Measurements from ENCODE around the gene RBMS3.

The RBMS3 gene

DNA sequence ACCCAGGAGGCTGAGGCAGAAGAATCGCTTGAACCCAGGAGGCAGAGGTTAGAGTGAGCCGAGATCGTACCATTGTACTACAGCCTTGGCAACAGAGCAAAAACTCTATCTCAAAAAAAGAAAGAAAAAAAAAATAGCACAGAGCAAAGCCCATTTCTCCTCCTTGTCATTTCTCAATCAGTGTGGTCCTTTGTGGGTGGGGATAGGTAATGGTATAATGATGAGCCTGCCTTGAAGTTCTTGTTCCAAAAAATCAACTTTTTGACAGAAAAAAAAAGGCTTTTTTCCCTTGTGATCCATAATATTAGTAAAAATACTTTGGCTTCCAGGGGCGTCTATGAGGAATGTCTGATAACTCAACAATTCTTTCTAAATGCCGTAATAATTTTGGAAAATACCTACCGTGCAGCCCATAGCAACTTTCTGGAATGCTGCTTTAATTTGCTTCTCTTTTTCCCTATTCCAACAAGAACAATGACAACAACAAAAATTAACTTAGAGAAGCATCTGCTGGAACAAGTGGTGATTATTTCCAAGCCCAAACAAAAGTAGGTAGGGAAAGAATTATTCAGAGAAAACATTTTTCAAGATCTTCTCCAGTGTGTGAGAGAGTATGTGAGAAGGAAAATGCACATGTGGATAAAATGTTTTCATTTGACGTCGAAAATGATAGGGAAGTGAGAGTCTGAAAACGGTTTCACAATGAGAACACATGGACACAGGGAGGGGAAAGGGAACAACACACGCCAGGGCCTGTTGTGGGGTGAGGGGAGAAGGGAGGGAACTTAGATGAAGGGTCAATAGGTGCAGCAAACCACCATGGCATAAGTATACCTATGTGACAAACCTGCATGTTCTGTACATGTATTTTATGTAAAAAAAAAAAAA lies 337.8 kb downstream of the RBMS3 start:
- no peak for DNase-seq (ENCODE audit: low spot score)
- TF ChIP-seq, protein P1, sequence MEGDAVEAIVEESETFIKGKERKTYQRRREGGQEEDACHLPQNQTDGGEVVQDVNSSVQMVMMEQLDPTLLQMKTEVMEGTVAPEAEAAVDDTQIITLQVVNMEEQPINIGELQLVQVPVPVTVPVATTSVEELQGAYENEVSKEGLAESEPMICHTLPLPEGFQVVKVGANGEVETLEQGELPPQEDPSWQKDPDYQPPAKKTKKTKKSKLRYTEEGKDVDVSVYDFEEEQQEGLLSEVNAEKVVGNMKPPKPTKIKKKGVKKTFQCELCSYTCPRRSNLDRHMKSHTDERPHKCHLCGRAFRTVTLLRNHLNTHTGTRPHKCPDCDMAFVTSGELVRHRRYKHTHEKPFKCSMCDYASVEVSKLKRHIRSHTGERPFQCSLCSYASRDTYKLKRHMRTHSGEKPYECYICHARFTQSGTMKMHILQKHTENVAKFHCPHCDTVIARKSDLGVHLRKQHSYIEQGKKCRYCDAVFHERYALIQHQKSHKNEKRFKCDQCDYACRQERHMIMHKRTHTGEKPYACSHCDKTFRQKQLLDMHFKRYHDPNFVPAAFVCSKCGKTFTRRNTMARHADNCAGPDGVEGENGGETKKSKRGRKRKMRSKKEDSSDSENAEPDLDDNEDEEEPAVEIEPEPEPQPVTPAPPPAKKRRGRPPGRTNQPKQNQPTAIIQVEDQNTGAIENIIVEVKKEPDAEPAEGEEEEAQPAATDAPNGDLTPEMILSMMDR (IDR thresholded peaks at IDR 0.05; ENCODE audit: extremely low read depth, insufficient read depth, missing control alignments), result no peak
- in situ Hi-C loops (cut with MboI; ENCODE audit: low pct_unique_long_range_greater_than_20kb, low sequenced_read_pairs, unreplicated experiment), result no loop called here

DNA sequence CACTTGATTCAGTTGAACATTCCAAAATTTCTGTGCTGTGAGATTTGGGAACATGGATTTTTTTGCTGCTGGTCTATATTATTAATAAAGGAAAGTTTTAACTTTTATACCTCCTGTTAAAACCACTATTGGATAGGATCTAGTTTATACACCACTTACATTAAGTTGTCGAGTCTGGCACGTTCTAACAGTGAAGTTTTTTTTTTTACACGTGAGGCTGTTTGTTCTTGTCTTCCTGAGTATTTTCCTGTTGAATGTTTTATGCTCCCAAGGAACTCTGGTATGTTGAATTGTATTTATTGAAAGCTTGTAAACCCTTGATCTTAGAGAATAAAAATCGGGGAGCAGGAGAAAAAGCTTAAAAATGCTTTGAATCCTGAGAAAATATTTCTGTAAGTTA lies 338.8 kb downstream of the RBMS3 start:
- TF ChIP-seq, protein P1 (IDR thresholded peaks at IDR 0.05; ENCODE audit: extremely low read depth, insufficient read depth, missing control alignments), result no peak
- in situ Hi-C loops (cut with MboI; ENCODE audit: low pct_unique_long_range_greater_than_20kb, low sequenced_read_pairs, unreplicated experiment), result no loop called here
- no peak for DNase-seq (ENCODE audit: low spot score)

DNA sequence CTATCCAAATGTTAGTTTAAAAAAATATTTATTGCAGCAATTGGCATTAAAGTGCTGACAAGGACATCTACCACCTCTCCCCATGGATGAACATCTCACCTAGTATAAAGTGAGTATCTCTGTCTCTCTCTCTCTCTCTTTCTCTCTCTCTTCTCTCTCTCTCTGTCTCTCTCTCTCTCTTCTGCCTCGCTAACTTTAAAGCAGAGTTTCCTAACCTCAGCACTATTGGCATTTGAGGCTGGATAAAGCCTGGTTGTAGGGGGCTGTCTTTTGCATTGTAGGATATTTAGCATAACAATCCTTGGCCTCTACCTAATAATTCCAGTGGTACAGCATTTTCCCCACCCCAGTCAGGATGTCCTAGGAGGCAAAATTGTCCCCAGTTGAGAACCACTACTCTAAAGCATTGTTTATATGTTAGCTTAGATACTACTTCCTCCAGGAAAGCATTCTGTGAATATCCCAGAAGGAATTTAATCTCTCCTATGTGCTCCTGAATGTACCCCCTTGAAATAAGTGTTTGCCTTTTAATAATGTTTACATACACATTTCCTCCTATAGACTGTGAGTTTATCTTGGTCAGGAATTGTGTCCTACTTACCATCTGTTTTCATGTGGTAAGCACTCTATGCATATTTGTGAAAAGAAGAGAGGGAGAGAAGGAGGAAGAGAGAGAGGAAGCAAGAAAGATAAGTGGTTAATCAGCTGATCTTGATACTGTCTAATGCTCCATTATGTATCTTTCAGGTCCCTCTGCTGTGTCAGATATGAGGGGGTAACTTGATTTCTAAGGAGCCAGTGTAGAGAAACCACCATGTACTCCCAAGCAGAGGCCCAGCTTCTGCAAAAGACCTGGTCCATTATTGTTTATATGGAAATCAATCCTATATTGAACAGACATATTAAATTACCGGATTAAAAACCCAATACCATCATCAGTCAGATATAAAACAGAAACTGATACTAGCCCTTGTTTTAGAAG lies 346.6 kb downstream of the RBMS3 start:
- in situ Hi-C loops (cut with MboI; ENCODE audit: low pct_unique_long_range_greater_than_20kb, low sequenced_read_pairs, unreplicated experiment), result no loop called here
- no peak for DNase-seq (ENCODE audit: low spot score)
- TF ChIP-seq, protein P1 (IDR thresholded peaks at IDR 0.05; ENCODE audit: extremely low read depth, insufficient read depth, missing control alignments), result no peak

DNA sequence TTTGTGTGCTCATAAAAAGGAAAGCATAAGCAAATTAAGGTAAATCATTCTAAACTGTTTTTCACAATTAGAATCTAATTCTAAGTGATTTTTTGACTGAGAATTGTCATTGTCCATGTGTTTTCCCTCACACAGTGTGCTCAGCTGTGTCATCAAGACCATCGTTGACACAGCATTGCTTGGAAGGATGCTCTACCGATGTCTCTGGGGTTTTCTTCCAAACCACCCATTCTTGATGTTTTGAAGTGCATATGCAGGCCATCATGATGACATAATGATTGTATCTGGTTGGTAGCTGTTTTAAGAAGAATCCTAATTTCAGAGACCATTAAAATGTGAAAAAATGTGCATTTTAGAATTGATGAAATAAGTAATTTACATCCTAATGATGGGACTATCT lies 347.9 kb downstream of the RBMS3 start:
- DNase-seq (ENCODE audit: low spot score), result no peak
- TF ChIP-seq, protein P1 (IDR thresholded peaks at IDR 0.05; ENCODE audit: extremely low read depth, insufficient read depth, missing control alignments), result no peak
- in situ Hi-C loops (cut with MboI; ENCODE audit: low pct_unique_long_range_greater_than_20kb, low sequenced_read_pairs, unreplicated experiment), result no loop called here

- in situ Hi-C loops (cut with MboI; ENCODE audit: low pct_unique_long_range_greater_than_20kb, low sequenced_read_pairs, unreplicated experiment), result no loop called here
- no peak for DNase-seq (ENCODE audit: low spot score)
- TF ChIP-seq, protein P1 (IDR thresholded peaks at IDR 0.05; ENCODE audit: extremely low read depth, insufficient read depth, missing control alignments), result no peak
These were observed 355.0 kb downstream of the RBMS3 start for GRCh38 chr3:29635888-29636287.

DNA sequence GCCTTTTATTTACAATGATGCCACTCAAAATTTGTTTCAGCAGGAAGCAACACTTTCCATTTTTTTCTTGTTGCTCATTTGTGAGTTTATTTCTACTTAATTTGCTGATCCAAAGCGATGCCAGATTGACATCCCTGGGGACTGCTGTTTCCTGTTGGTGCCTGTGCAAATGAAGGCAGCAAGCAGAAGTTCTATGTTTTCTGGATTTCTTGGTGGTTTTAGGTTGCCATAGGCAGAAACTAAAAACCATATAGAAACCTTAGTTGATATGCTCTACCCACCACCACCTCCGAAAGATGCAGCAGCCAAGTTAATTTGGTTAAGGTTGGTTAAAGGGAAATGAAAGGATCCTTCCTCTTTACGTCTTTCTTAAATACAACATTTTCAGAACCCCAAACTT lies 356.2 kb downstream of the RBMS3 start:
- in situ Hi-C loops (cut with MboI; ENCODE audit: low pct_unique_long_range_greater_than_20kb, low sequenced_read_pairs, unreplicated experiment), result no loop called here
- no peak for DNase-seq (ENCODE audit: low spot score)
- TF ChIP-seq, protein P1 (IDR thresholded peaks at IDR 0.05; ENCODE audit: extremely low read depth, insufficient read depth, missing control alignments), result no peak
